ENCODE results near the gene ATP10B.

The ATP10B gene

DNA sequence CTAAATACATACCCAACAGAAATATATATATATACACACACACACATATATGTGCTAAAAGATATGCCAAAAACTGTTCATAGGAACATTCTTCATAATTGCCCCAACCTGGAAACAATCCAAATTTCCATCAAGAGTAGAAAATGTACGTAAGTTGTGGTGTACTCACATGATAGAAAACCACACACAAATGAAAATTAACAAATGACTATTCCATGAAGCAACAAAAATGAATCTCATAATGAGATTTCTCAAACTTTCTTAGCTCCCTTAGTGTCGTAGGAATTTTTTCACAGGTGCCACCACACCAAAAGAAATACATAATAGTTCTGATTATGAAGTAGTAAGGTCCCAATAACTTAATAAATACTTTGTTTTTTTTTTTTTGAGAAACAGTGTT, 7.8 kb downstream of the ATP10B start:
- Histone ChIP-seq H3K4me3 (ENCODE audit: low read depth, low read length) (no peak overlapping the region), H3K27ac (no peak overlapping the region), H3K27me3 (ENCODE audit: insufficient read depth, low read depth, severe bottlenecking) (peaks cover 65% of the 10 kb centered on the region), H3K36me3 (no peaks in the 10 kb centered on the region), H3K9me3 (ENCODE audit: severe bottlenecking) (no peaks in the 10 kb centered on the region)
- TF ChIP-seq CTCF (IDR thresholded peaks at IDR 0.05; ENCODE audit: low read depth, low read length) = no peak
- DNase-seq = no peak

- Histone ChIP-seq H3K27ac (no peak overlapping the region), H3K9me3 (ENCODE audit: severe bottlenecking) (no peaks in the 10 kb centered on the region), H3K4me3 (ENCODE audit: low read depth, low read length) (no peak overlapping the region), H3K27me3 (ENCODE audit: insufficient read depth, low read depth, severe bottlenecking) (peaks cover 61% of the 10 kb centered on the region), H3K36me3 (no peaks in the 10 kb centered on the region)
- no peak for DNase-seq
- no peak for TF ChIP-seq CTCF (IDR thresholded peaks at IDR 0.05; ENCODE audit: low read depth, low read length)
Measured at GRCh38 chr5:160843240-160843639, 8.8 kb downstream of the ATP10B start.

DNA sequence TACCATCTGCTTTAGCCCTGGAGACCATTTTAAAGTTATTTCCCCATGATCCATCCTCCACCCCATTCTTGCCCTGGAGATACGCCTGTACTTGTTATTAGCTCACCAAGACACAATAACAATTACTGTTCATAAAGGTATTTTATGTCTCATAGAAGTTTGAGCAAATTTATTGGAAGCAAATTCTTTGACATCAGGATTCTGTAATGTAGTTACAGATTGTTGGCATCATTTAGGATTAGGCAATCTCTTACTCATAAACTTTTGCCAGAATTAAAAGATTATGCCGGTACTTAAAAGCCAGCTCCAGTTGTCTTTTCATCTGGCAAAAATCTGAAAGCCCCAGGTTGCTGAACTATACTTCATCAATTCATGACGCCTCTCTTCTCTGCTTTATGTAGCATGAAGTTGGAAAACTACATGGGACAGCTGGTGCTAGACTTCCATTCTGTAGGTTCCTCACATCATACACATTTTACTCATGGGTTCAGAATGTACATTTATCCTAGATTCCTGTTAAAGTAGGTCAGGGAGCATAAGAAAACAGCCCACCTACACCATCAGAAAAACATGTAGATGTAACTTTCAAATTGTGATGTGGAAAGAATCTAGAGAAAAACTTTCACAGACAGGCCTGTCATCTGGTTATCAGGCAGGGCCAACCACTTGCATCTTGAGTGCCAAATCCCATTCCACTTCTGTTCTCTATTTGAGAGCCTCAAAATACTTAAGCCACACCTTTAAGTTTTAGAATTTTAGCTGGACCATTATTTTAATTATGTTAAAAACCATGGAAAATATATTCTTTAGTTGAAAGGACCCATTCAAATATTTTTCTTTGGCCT, 14.0 kb downstream of the ATP10B start:
- TF ChIP-seq CTCF (IDR thresholded peaks at IDR 0.05; ENCODE audit: low read depth, low read length) = no peak
- no peak overlapping the region for H3K27ac ChIP-seq
- DNase-seq = no peak
- peaks cover 48% of the 10 kb centered on the region for H3K27me3 ChIP-seq (ENCODE audit: insufficient read depth, low read depth, severe bottlenecking)
- H3K4me3 ChIP-seq (ENCODE audit: low read depth, low read length) = no peak overlapping the region
- no peaks in the 10 kb centered on the region for H3K36me3 ChIP-seq
- no peaks in the 10 kb centered on the region for H3K9me3 ChIP-seq (ENCODE audit: severe bottlenecking)

DNA sequence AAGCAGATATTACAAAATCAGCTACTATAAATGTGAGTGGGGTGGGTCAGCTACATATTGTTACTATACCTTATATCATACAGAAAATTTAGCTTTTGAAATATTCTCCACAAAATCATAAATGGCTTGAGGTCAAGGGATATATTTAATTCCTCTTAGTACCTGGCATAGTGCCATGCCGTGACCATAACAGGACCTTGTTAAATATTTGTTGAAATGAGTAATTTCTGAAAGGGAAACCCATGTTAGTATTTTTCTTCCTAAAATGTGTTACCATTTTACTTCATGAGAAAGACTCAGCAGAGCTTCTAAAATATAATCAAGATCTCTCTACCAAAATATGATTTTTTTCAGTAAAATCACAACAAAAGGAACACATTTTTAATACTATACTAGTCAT, 14.8 kb downstream of the ATP10B start:
- H3K4me3 ChIP-seq (ENCODE audit: low read depth, low read length) = no peak overlapping the region
- no peak for TF ChIP-seq CTCF (IDR thresholded peaks at IDR 0.05; ENCODE audit: low read depth, low read length)
- peaks cover 48% of the 10 kb centered on the region for H3K27me3 ChIP-seq (ENCODE audit: insufficient read depth, low read depth, severe bottlenecking)
- H3K9me3 ChIP-seq (ENCODE audit: severe bottlenecking) = no peaks in the 10 kb centered on the region
- DNase-seq = no peak
- no peak overlapping the region for H3K27ac ChIP-seq
- no peaks in the 10 kb centered on the region for H3K36me3 ChIP-seq

- Histone ChIP-seq H3K4me3 (ENCODE audit: low read depth, low read length) (no peak overlapping the region), H3K27ac (no peak overlapping the region), H3K27me3 (ENCODE audit: insufficient read depth, low read depth, severe bottlenecking) (peaks cover 37% of the 10 kb centered on the region), H3K9me3 (ENCODE audit: severe bottlenecking) (no peaks in the 10 kb centered on the region), H3K36me3 (no peaks in the 10 kb centered on the region)
- no peak for TF ChIP-seq CTCF (IDR thresholded peaks at IDR 0.05; ENCODE audit: low read depth, low read length)
- DNase-seq = no peak
Measured at GRCh38 chr5:160835818-160836528, 16.0 kb downstream of the ATP10B start.

Measured in WERI-Rb-1 (cell line).